GM20000 (cell line): Measurements from ENCODE around the gene ZNF511.
A peak's percentile ranks its signal among the peaks of the same experiment; 100 is the strongest.

Experiments used
- DNase-seq: peaks from one replicate; pipeline ENCODE4 v3.0.0; 2012; ENCODE audit warnings: low spot score
- TF ChIP-seq, protein P1 (sequence below): IDR thresholded peaks from 2 replicates; pipeline ENCODE4 v1.5.1; 2012; ENCODE audit warnings: mild to moderate bottlenecking, control low read depth; ENCODE audit errors: extremely low read depth, missing control alignments

ZNF511 gene

DNA sequence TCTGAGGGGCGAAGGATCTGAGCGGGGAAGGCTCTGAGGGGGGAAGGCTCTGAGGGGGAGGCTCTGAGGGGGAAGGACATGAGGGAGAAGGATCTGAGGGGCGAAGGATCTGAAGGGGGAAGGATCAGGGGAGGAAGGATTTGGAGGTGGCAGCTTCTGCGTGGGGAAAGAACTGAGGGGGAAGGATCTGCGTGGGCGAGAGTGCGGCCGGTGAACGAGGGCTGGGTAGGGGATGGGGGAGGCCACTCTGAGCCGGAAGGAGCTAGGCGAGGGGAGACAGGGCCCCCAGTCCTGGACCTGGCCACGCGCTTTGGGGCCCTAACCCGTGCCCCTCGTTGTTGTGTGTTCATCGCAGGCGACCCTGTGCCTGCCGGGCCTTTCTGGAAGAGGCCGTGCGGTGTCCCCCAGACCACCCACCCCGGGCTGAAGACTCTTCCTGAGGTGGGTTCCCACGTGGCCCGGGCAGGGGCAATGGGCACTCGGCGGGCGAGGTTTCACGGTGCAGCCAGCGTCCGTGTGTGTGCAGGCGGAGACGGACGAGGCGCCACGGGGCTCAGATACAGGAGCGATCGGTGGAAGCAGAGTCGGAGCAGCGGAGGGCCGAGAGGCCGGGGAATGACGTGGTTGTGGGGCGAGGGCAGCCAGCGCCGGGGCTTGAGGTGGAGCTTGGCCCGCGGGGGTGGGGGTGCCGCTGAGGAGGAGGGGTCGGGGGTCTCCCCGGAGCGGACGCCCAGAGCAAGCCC, 26.0 kb downstream of the ZNF511 start:
- TF ChIP-seq, protein P1, sequence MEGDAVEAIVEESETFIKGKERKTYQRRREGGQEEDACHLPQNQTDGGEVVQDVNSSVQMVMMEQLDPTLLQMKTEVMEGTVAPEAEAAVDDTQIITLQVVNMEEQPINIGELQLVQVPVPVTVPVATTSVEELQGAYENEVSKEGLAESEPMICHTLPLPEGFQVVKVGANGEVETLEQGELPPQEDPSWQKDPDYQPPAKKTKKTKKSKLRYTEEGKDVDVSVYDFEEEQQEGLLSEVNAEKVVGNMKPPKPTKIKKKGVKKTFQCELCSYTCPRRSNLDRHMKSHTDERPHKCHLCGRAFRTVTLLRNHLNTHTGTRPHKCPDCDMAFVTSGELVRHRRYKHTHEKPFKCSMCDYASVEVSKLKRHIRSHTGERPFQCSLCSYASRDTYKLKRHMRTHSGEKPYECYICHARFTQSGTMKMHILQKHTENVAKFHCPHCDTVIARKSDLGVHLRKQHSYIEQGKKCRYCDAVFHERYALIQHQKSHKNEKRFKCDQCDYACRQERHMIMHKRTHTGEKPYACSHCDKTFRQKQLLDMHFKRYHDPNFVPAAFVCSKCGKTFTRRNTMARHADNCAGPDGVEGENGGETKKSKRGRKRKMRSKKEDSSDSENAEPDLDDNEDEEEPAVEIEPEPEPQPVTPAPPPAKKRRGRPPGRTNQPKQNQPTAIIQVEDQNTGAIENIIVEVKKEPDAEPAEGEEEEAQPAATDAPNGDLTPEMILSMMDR, result no peak

DNA sequence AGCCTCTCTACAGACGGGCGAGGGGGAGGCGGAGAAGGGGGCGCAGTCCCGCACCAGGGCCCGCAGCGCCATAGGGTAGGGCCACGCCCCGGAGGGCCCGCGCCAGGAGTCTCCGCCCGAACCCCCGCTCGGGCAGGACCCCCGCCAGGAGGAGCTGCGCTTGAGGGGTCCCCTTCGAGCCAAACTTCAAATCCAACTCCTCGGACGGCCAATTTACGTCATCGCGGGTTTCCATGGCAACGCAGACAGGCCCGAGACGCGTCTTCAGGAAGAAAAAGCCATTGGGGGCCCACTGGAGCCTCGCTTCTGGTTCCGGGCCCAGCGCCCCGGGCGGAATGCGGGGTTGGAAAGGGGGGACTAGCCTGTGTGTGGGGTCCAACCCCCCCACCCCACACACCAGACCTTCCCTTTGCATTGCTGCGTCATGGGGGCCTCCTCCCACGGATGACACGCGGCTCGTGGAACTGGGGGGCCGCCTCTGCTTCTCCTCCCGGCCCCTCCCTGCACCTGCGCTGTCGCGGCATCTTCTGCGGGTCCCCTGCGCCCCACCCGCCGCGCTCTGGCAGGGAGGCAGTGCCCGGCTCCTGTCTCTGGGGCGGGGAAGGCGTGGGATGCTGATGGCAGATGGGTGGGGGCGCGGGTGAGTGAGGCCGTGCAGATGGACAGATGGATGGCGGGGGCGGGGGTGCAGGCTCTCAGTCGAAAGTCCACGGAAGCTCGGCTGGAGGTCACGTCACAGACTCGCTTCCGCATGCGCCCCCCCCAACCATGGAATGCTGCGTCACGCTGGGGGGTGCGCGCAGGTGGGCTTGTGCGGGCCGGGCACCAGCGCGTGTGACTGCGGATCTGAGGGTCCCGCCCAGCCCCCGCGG, 26.8 kb downstream of the ZNF511 start:
- TF ChIP-seq, protein P1, result no peak
- peak; percentile 83 for DNase-seq

More for the DNA sequence above, 26.0 kb downstream of the ZNF511 start:
- no peak for DNase-seq

DNA sequence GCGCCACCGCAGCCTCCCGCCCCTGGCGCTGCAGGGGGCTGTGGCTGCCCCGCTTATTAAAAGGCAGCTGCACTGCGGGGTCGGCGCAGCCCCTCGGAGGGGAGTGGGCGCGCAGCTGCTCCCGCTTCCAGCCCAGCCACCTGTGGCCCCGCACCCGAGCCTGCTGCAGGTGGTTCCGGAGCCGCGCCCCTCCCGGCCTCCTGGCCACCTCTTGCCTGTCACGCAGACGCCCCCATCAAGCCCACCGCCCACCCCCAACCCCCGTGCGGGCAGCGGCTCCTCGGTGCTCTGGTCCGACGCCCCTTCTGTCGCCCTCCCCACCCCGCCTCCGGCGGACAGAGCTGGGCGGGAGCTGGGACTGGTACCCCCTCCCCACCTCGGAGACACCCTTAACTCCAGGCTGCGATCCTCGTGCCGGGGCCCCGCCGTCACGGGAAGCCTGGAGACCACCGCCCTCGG, 27.4 kb downstream of the ZNF511 start:
- TF ChIP-seq, protein P1, result no peak

DNA sequence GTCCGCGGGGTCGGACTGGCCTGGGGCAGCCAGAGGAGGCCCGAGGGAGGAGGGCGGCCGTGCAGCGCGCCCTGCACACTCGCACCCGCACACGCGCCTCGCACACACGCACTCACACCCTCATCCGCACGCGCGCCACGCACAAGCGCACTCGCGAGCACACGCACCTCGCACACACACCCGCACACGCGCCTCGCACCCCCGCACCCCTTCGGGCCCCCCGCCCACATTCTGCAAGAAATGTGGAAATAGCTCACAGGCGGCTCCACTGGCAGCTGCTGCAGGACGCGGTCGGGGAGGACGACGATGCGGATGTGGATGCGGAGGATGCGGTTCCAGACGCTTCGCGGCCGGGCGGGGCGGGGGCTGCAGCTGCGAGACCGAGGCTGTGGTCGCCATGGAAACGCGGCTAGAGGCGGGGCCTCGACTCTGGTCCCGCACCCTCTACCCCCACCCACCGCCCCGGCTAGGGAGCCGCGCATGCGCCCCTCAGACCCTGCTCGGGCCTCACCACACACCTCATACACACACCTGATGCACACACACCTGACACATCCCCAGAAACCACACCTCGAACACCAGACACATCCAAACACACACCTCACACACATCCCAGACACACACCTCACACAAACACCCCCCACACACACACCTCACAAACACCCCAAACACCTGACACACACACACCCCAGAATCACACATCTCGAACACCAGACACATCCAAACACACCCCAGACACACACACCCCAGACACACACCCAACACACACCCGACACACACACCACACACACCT, 28.1 kb downstream of the ZNF511 start, which contains the start of gene CALY:
CALY (minus strand) TSS at position 320 of the 793 bp plus-strand sequence. CDS start 7,907 bp downstream, outside the sequence.
- DNase-seq, result peak; percentile 79
- TF ChIP-seq, protein P1, result no peak

More for the DNA sequence above, 27.4 kb downstream of the ZNF511 start:
- no peak for DNase-seq

DNA sequence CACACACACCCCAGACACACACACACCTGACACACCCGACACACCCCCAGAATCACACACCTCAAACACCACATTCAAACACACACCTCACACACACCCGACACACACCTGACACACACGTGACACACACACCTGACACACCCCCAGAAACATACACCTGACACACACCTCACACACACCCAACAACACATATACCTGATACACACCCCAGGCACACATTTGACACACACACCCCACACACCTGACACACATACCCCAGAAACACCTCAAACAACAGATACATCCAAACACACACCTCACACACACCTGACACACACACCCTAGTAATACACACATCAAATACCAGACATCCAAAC, 28.6 kb downstream of the ZNF511 start:
- DNase-seq, result no peak
- TF ChIP-seq, protein P1, result no peak

DNA sequence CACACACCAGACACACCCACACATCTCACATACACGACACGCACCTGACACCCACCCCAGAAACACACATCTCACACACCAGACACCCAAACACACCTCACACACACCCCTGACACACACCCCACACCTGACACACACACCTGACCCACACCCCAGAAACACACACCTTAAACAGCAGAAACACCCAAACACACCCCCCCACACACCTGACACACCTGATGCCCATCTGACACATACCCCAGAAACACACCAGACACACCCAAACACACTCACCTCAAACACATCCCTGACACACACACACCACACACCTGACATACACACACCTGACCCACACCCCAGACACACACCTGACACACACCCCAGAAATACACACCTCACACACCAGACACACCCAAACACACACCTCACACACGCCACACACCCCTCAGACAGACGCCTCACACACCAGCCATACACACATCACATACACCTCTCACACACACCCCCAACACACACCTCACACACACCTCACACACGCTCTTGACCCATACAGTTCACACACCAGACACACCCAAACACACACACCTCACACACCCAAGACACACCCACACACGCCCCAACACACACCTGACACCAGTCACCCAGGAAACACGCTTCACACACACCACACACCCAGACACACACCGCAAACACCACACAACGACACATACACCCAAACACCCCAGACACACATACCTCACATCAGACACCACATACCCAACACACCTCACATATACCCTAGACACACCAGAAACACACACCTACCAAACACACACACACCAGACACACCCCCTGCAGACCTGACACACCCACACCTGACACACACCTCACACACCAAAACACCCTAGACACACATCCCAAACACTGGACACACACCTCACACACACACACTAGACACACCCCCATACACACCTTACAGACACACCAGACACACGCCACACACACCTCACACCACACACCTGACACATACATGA, 29.7 kb downstream of the ZNF511 start:
- TF ChIP-seq, protein P1, result no peak
- no peak for DNase-seq
